Mesendoderm (in vitro differentiated cells): Measurements from ENCODE around the gene TTLL13.
A peak's percentile ranks its signal among the peaks of the same experiment; 100 is the strongest.
"Not testable (repeated sequence)": the region's sequence is repeated elsewhere in the genome, so short reads cannot be mapped to it uniquely, and the experiment has no call there.

ENCODE experiments used
- DNase-seq: peaks from one replicate; pipeline ENCODE4 v3.0.0; 2013
- H2AK5ac ChIP-seq: 2 replicates; pipeline ENCODE4 v1.6.1; 2013; ENCODE audit warnings: low read length, inconsistent platforms
- H2BK120ac ChIP-seq: 2 replicates; pipeline ENCODE4 v1.6.1; 2013; ENCODE audit warnings: low read depth, mild to moderate bottlenecking, low read length, moderate library complexity, mixed read lengths
- H2BK15ac ChIP-seq: replicated peaks from 2 replicates; pipeline ENCODE4 v1.6.1; 2013; ENCODE audit warnings: low read depth, mild to moderate bottlenecking, moderate library complexity
- H2BK5ac ChIP-seq: 2 replicates; pipeline ENCODE4 v1.6.1; 2013; ENCODE audit warnings: low read length, inconsistent platforms
- H3K18ac ChIP-seq: 2 replicates; pipeline ENCODE4 v1.6.1; 2013; ENCODE audit warnings: mild to moderate bottlenecking, low read length, mixed read lengths
- H3K23ac ChIP-seq: one replicate; pipeline ENCODE4 v1.6.1; 2013; ENCODE audit warnings: low read length
- H3K27ac ChIP-seq: 2 replicates; pipeline ENCODE4 v1.5.1; 2013; ENCODE audit warnings: low read depth, mild to moderate bottlenecking, inconsistent platforms, low read length, moderate library complexity
- H3K27me3 ChIP-seq: 2 replicates; pipeline ENCODE4 v1.6.1; 2013; ENCODE audit warnings: low read length, control low read depth, mild to moderate bottlenecking, inconsistent platforms; ENCODE audit not compliant: insufficient read depth, poor library complexity
- H3K36me3 ChIP-seq: 2 replicates; pipeline ENCODE4 v1.6.1; 2013; ENCODE audit warnings: low read length, inconsistent platforms; ENCODE audit not compliant: control insufficient read depth, insufficient read depth
- H3K4ac ChIP-seq: one replicate; pipeline ENCODE4 v1.6.1; 2013; ENCODE audit warnings: low read depth, mild to moderate bottlenecking, low read length, moderate library complexity
- H3K4me1 ChIP-seq: 2 replicates; pipeline ENCODE4 v1.6.1; 2013; ENCODE audit warnings: low read depth, low read length, inconsistent platforms; ENCODE audit not compliant: control insufficient read depth
- H3K4me2 ChIP-seq: 2 replicates; pipeline ENCODE4 v1.6.1; 2013; ENCODE audit warnings: low read length
- H3K4me3 ChIP-seq: 2 replicates; pipeline ENCODE4 v1.5.1; 2013; ENCODE audit warnings: mild to moderate bottlenecking, low read length
- H3K56ac ChIP-seq: one replicate; pipeline ENCODE4 v1.6.1; 2013; ENCODE audit warnings: low read length
- H3K79me1 ChIP-seq: 2 replicates; pipeline ENCODE4 v1.6.1; 2013; ENCODE audit warnings: low read length, inconsistent platforms
- H3K79me2 ChIP-seq: 2 replicates; pipeline ENCODE4 v1.6.1; 2013; ENCODE audit warnings: mild to moderate bottlenecking, low read length; ENCODE audit not compliant: control insufficient read depth, insufficient read depth
- H3K9ac ChIP-seq: 2 replicates; pipeline ENCODE4 v1.6.1; 2013; ENCODE audit warnings: low read length, inconsistent platforms
- H4K5ac ChIP-seq: one replicate; pipeline ENCODE4 v1.6.1; 2013; ENCODE audit warnings: low read length
- H4K8ac ChIP-seq: one replicate; pipeline ENCODE4 v1.6.1; 2013; ENCODE audit warnings: low read depth, mild to moderate bottlenecking, control low read depth, low read length, moderate library complexity
- WGBS: extraction: QIAGEN DNeasy Blood & Tissue Kit; methylation state at CpG from one replicate; pipeline ENCODE4 v1.1.7; 2013; ENCODE audit warnings: low lambda C conversion rate, missing lambda C conversion rate; ENCODE audit not compliant: insufficient coverage; ENCODE audit errors: extremely low coverage; 5-methylcytosine and 5-hydroxymethylcytosine counted together

The TTLL13 gene

GRCh38 chr15:90287946-90288345 lies 38.6 kb downstream of the TTLL13 start:
- Histone ChIP-seq H2BK120ac (no peak overlapping the region), H3K23ac (no peak overlapping the region), H3K4ac (no peak overlapping the region), H2AK5ac (no peak overlapping the region), H3K79me1 (no peaks in the 10 kb centered on the region), H3K4me2 (no peak overlapping the region), H3K56ac (no peak overlapping the region), H4K8ac (no peak overlapping the region), H3K79me2 (no peaks in the 10 kb centered on the region), H3K27me3 (no peaks in the 10 kb centered on the region), H3K9ac (no peak overlapping the region), H2BK15ac (no peak overlapping the region), H3K4me1 (no peaks in the 10 kb centered on the region), H3K36me3 (no peaks in the 10 kb centered on the region), H2BK5ac (no peak overlapping the region), H3K27ac (no peak overlapping the region), H3K18ac (no peak overlapping the region), H3K4me3 (no peak overlapping the region), H4K5ac (no peak overlapping the region)
- no peak for DNase-seq
- no CpG with 5 or more reads among the region's 6 CpGs for WGBS

GRCh38 chr15:90291679-90292356 lies 42.5 kb downstream of the TTLL13 start:
- Histone ChIP-seq H3K4me2 (no peak overlapping the region), H2BK120ac (no peak overlapping the region), H3K36me3 (no peaks in the 10 kb centered on the region), H3K27ac (no peak overlapping the region), H3K9ac (no peak overlapping the region), H3K56ac (no peak overlapping the region), H3K79me2 (no peaks in the 10 kb centered on the region), H2BK15ac (no peak overlapping the region), H4K5ac (no peak overlapping the region), H3K4ac (no peak overlapping the region), H2BK5ac (no peak overlapping the region), H3K79me1 (no peaks in the 10 kb centered on the region), H3K23ac (no peak overlapping the region), H2AK5ac (no peak overlapping the region), H3K4me3 (no peak overlapping the region), H3K27me3 (no peaks in the 10 kb centered on the region), H3K4me1 (no peaks in the 10 kb centered on the region), H4K8ac (no peak overlapping the region), H3K18ac (no peak overlapping the region)
- no CpG with 5 or more reads among the region's 16 CpGs for WGBS
- peak; percentile 18 for DNase-seq

- H2BK120ac ChIP-seq, H3K18ac ChIP-seq, H3K79me2 ChIP-seq, H3K4me2 ChIP-seq, H2BK15ac ChIP-seq, H2AK5ac ChIP-seq, H2BK5ac ChIP-seq, H4K5ac ChIP-seq, H3K27me3 ChIP-seq, H4K8ac ChIP-seq, H3K79me1 ChIP-seq, H3K27ac ChIP-seq, H3K4me1 ChIP-seq, H3K23ac ChIP-seq, H3K9ac ChIP-seq, H3K4me3 ChIP-seq, H3K4ac ChIP-seq, H3K36me3 ChIP-seq: not testable (repeated sequence)
- peak overlapping the region; percentile 30 for H3K56ac ChIP-seq
- DNase-seq: peak; percentile 97
- WGBS: no CpG with 5 or more reads among the region's 13 CpGs
These were observed 43.9 kb downstream of the TTLL13 start for GRCh38 chr15:90293040-90293810.

DNA sequence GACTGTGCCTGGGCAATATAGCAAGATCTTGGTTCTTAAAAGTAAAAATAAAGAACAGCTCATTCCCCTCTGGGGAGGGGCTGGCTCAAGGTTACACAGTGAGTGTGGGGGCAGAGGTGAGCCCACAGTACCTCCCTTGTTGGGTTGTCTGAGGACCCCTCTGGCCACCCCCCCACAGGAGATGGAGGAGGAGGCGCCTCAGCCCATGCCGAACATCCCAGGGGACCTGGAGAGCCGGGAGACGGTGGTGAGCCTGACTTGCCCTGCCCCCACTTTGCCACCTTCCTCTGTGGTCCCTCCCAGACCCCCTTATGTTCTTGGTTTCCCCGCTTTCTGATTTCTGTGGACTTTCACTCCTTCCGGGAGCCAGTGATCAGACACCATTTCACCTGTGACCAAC lies 44.8 kb downstream of the TTLL13 start:
- H3K79me2 ChIP-seq: no peaks in the 10 kb centered on the region
- no peak overlapping the region for H2BK120ac ChIP-seq
- no peak overlapping the region for H3K23ac ChIP-seq
- H3K4me2 ChIP-seq: no peak overlapping the region
- no peak overlapping the region for H3K18ac ChIP-seq
- H3K27ac ChIP-seq: no peak overlapping the region
- no peak overlapping the region for H3K9ac ChIP-seq
- no peak overlapping the region for H3K4ac ChIP-seq
- no peak overlapping the region for H2BK5ac ChIP-seq
- H3K36me3 ChIP-seq: no peaks in the 10 kb centered on the region
- H3K56ac ChIP-seq: no peak overlapping the region
- no peaks in the 10 kb centered on the region for H3K79me1 ChIP-seq
- H4K8ac ChIP-seq: no peak overlapping the region
- no peak overlapping the region for H3K4me3 ChIP-seq
- no CpG with 5 or more reads among the region's 6 CpGs for WGBS
- no peak overlapping the region for H2BK15ac ChIP-seq
- no peaks in the 10 kb centered on the region for H3K27me3 ChIP-seq
- DNase-seq: no peak
- no peaks in the 10 kb centered on the region for H3K4me1 ChIP-seq
- no peak overlapping the region for H2AK5ac ChIP-seq
- H4K5ac ChIP-seq: no peak overlapping the region

DNA sequence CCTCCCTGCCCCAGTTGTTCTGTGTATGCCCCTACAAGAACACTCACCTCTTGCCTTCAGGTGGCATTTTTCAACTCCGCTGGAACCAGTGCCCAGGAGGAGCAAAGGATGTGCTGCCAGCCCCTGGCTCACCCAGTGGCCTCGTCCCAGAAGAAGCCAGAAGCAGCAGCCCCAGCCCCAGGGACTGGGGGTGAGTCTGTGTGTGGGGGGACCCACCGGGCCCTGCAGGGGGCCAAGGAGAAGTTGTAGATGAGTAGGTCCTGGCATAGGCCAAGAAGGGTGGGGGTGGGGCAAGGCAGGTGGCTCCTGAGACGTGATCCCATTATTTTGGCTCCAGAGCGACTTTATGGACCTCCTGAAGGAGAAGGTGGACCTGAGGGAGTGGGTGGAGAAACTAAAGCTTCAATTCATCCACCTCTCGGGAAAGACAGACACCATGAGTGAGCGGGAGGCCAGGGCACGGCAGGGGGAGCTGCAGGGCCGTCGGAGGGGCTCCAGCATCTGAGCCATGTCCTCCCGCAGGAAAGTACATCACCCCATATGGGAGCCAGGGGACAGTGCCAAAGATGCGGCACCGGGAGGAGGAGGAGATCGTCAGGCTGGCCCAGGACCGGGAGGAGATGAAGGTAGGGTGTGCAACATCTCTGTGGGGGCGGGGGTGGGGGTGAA lies 45.4 kb downstream of the TTLL13 start:
- Histone ChIP-seq H3K4me1 (no peaks in the 10 kb centered on the region), H3K4me3 (no peak overlapping the region), H3K27ac (no peak overlapping the region), H3K9ac (no peak overlapping the region), H3K79me1 (no peaks in the 10 kb centered on the region), H3K23ac (no peak overlapping the region), H3K18ac (no peak overlapping the region), H2BK15ac (no peak overlapping the region), H3K27me3 (no peaks in the 10 kb centered on the region), H4K5ac (no peak overlapping the region), H2BK120ac (no peak overlapping the region), H3K36me3 (no peaks in the 10 kb centered on the region), H2BK5ac (no peak overlapping the region), H3K4me2 (no peak overlapping the region), H4K8ac (no peak overlapping the region), H3K56ac (no peak overlapping the region), H3K79me2 (no peaks in the 10 kb centered on the region), H3K4ac (no peak overlapping the region), H2AK5ac (no peak overlapping the region)
- no CpG with 5 or more reads among the region's 16 CpGs for WGBS
- DNase-seq: no peak
